GM19240 (cell line): Measurements from ENCODE around the gene SLC16A7.

ENCODE experiments used
- DNase-seq: peaks from one replicate; pipeline ENCODE4 v3.0.0; 2011; ENCODE audit warnings: low spot score; ENCODE audit not compliant: insufficient read length

The SLC16A7 gene

DNA sequence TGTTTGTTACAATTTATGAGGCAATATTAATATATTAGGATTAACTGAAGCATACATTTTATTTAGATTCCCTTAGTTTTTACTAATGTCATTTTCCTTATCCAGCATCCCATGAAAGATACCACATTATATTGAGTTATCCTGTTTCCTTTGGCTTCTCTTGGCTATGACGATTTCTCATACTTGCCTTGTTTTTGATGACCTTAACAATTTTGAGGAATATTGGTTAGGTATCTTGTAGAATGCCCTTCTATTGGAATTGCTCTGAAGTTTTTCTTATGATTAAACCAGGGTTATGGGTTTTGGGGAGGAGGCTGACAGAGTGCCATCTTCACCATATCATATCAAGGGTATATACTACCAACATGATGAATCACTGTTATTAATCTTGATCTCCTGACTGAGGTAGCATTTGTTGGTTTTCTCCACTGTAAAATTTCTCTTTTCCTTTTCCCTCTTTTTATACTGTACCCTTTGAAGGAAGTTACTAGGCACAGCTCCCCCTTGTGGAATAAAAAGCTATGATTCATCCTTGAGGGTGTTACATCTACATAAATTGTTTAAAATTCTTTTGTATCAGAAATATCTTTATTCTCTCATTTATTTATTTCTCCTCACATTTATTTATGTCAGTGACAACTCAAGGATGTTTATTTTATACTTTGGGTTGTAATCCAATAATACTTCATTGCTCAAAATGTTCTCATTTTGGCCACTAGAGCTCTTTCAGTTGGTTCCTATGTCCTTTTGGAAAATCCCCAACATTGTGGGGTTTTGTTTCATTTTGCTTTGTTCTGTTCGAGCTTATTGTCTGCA lies 239.0 kb downstream of the SLC16A7 start:
- no peak for DNase-seq
